GM12872 (cell line): ENCODE measurements around the gene NME8.

Experiments
- TF ChIP-seq, protein P1 (sequence below): IDR thresholded peaks from 3 replicates; pipeline ENCODE4 v1.5.1; 2011; ENCODE audit warnings: low read depth, mild to moderate bottlenecking, low read length, moderate library complexity; ENCODE audit not compliant: insufficient read depth

The NME8 gene

DNA sequence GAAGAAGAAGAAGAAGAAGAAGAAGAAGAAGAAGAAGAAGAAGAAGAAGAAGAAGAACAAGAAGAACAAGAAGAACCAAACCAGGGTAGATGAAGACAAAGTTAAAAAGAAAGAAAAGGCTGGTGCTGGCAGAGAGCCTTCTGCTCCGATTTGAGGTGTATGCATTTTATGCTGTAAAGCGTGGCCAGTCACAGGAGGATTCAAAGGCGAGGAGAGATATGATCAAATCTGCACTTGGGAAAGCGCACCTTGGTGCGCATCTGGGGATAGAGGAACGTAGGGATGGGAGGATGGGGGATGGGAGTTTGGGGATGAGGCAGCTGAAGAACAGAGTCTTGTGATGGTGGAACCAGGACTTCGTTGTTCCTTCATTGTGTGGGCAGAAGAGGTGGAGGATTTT is at the start of gene NME8:
NME8 (plus strand) TSS at position 301 of the 400 bp plus-strand sequence. CDS start 1,670 bp downstream, outside the sequence.
- TF ChIP-seq, protein P1, sequence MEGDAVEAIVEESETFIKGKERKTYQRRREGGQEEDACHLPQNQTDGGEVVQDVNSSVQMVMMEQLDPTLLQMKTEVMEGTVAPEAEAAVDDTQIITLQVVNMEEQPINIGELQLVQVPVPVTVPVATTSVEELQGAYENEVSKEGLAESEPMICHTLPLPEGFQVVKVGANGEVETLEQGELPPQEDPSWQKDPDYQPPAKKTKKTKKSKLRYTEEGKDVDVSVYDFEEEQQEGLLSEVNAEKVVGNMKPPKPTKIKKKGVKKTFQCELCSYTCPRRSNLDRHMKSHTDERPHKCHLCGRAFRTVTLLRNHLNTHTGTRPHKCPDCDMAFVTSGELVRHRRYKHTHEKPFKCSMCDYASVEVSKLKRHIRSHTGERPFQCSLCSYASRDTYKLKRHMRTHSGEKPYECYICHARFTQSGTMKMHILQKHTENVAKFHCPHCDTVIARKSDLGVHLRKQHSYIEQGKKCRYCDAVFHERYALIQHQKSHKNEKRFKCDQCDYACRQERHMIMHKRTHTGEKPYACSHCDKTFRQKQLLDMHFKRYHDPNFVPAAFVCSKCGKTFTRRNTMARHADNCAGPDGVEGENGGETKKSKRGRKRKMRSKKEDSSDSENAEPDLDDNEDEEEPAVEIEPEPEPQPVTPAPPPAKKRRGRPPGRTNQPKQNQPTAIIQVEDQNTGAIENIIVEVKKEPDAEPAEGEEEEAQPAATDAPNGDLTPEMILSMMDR: no peak

- TF ChIP-seq, protein P1: no peak
Measured at GRCh38 chr7:37806152-37806551, 42.2 kb upstream of the NME8 start.

DNA sequence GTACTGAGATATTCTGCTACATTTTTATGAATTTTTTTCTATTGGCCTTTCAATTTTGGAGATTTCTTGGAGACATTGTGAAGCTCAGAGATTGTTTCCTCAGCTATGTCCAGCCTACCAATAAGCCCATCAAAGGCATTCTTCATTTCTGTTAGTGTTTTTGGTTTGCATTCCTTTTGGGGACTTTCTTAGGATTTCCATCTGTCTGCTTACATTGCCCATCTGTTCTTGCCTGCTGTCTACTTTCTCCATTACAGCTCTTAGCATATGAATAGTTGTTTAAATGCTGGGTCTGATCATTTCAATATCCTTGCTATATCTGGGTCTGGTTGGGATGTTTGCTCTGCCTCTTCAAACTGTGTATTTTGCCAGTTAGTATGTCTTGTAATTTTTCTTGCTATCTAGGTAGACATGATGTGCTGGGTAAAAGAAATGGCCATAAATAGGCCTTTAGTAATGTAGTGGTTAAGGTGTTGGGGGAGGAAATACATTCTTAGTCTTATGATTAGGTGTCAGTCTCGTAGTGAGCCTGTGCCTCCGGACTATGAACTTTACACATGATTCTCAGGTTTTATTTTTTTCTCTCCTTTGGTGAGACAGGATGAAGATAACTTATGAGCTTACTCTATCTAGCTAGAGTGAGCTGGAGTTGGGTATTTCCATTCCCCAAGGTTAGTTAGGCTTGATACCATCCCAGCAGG is 32.6 kb upstream of the NME8 start:
- TF ChIP-seq, protein P1: no peak

DNA sequence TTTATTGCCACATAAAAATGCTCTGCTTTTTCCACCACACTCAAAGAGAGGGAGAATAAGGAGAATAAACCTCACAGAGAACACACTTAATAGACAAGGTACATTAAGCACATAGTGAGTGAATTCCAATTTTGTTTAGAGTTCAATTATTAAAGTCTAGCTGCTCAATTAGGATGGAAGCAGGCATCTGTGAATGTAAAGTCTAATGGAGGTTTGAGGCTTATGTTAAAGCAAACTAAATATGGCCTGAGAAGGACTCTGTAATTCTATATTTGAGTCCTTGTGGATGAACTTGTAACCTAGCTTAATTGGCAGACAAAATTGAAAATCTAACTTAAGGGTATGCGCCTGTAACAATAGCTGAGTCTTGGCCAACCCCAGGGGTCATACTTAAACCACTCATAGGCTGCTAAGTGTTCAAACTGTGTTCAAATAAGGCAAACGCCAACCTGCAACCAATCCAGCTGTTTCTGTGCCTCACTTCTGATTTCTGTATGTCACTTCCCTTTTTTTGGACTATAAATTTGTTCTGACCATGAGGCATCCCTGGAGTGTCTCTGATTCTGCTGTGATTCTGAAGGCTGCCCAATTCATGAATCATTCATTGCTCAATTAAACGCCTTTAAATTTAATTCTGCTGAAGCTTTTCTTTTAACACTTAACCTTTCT is 31.3 kb upstream of the NME8 start:
- TF ChIP-seq, protein P1: no peak

- TF ChIP-seq, protein P1: no peak
Measured at GRCh38 chr7:37817591-37817960, 30.8 kb upstream of the NME8 start.

DNA sequence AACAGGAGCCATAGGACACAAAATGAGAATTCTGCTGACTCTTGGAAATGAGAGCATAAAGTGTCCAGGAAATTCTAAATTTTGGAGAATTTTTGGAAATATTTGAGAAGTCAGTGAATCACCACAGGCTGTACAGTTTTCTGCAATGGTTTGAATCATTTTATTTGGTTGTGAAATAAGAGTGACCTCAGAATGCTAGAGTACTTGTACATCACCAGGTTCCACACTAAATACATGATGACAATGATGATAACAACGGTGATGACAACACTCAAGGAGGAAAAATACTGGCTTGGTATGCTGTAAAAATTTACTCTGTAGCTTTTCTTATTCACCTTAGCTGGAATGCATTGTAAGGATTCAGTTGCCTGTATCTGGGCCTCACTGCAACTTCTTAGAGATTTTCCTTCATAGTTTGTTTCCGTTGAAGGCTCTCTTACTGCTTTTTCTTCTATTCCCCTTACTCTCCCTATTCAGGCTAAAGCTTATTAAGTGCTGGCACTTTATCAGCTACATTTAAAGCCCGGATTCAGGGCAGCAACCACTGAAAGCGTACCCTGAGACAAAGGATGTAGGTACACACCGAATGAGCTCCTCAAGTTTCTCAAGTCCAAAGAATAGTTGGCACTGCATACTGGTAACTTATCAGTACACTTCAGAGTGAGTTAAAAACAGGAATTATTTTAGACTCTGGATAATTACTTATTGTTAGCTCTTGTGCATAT is 30.2 kb upstream of the NME8 start:
- TF ChIP-seq, protein P1: no peak

DNA sequence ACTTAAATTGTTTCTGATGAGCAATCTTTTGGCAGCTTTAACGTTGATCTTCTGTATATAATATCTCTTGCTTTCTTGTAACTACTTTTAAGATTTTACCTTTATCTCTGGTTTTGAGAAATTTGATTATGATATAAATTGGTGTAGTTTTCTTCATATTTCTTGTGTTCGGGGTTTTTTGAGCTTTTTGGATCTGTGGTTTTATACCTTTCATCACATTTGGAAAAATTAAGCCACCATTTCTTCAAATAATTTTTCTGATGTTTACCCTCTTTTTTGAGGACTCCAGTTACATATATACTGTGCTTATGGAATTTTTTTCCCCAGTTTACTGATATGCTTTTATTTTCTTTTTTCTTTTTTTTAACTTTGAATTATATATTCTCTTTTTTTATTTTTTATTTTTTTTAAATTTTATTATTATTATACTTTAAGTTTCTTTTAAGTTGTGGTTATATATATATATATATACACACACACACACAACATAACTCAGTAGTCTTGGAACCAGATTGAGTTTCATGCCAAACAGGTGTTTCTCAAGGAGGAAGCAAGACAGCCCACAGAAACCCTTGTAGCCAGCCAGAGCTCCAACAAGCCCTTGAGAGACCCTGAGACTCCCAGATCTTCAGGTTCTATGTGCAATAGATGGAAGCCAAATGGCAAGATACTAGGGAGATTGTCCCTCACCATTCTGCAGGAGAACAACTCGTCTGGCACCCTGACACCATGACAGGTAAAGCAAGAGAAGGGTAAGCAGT is 27.5 kb upstream of the NME8 start:
- TF ChIP-seq, protein P1: no peak
